A673 (cell line): ENCODE results near the gene UGT1A9.

Experiments
- EZH2 ChIP-seq: fragments of 200-600 bp; sonication (generic); IDR thresholded peaks from 2 replicates; pipeline ENCODE4 v1.6.1; 2017; ENCODE audit warnings: borderline replicate concordance, low read depth, mild to moderate bottlenecking, mixed read lengths, antibody characterized with exemption, low read length; ENCODE audit not compliant: poor library complexity, severe bottlenecking
- TF ChIP-seq, protein P1 (sequence below): fragments of 300-800, 200-600 bp; sonication (generic); conservative IDR thresholded peaks from 2 replicates; pipeline ENCODE4 v1.5.1; 2017; ENCODE audit warnings: low read depth, mild to moderate bottlenecking, antibody characterized with exemption, low read length, moderate library complexity, mixed read lengths

GRCh38 chr2:233681521-233682099 lies 9.9 kb downstream of the UGT1A9 start, which contains the start of gene UGT1A7:
- TF ChIP-seq, protein P1, sequence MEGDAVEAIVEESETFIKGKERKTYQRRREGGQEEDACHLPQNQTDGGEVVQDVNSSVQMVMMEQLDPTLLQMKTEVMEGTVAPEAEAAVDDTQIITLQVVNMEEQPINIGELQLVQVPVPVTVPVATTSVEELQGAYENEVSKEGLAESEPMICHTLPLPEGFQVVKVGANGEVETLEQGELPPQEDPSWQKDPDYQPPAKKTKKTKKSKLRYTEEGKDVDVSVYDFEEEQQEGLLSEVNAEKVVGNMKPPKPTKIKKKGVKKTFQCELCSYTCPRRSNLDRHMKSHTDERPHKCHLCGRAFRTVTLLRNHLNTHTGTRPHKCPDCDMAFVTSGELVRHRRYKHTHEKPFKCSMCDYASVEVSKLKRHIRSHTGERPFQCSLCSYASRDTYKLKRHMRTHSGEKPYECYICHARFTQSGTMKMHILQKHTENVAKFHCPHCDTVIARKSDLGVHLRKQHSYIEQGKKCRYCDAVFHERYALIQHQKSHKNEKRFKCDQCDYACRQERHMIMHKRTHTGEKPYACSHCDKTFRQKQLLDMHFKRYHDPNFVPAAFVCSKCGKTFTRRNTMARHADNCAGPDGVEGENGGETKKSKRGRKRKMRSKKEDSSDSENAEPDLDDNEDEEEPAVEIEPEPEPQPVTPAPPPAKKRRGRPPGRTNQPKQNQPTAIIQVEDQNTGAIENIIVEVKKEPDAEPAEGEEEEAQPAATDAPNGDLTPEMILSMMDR = no peak
- no peak for TF ChIP-seq EZH2
